ENCODE results near the gene TMEM248. TPM values are rescaled to one million over a fixed set of nuclear protein-coding genes. Genes with fewer than 3 reads are reported as not detected.
"Not testable (repeated sequence)": the region's sequence is repeated elsewhere in the genome, so short reads cannot be mapped to it uniquely, and the experiment has no call there.

Gene TMEM248
- total RNA-seq, 1 donor from 2014 or later: 46.9 TPM

- FAIRE-seq (no peak), DNase-seq (ENCODE audit: low spot score in 2 of 2) (no peak)
Observed at GRCh38 chr7:66946545-66946944, 25.5 kb downstream of the TMEM248 start.

- no peak for DNase-seq (ENCODE audit: low spot score in 2 of 2)
- FAIRE-seq: no peak
Observed at GRCh38 chr7:66948480-66949109, 27.6 kb downstream of the TMEM248 start.

GRCh38 chr7:66950311-66950710 is 29.3 kb downstream of the TMEM248 start:
- no peak for FAIRE-seq
- no peak for DNase-seq (ENCODE audit: low spot score in 2 of 2)

GRCh38 chr7:66950763-66951162 is 29.7 kb downstream of the TMEM248 start:
- FAIRE-seq: no peak
- DNase-seq (ENCODE audit: low spot score in 2 of 2): peak; percentile 20 to 49

GRCh38 chr7:66952343-66953043 is 31.5 kb downstream of the TMEM248 start:
- no peak for FAIRE-seq
- no peak for DNase-seq (ENCODE audit: low spot score in 2 of 2)

- DNase-seq (ENCODE audit: low spot score in 2 of 2) (no peak), FAIRE-seq (no peak)
Observed at GRCh38 chr7:66953044-66953427, 32.0 kb downstream of the TMEM248 start.

GRCh38 chr7:66957595-66958290 is 36.7 kb downstream of the TMEM248 start:
- DNase-seq (ENCODE audit: low spot score in 2 of 2) (no peak), FAIRE-seq (no peak)

- DNase-seq (ENCODE audit: low spot score in 2 of 2) (no peak), FAIRE-seq (no peak)
Observed at GRCh38 chr7:66958538-66959350, 37.7 kb downstream of the TMEM248 start.

- FAIRE-seq (no peak), DNase-seq (ENCODE audit: low spot score in 2 of 2) (no peak)
Observed at GRCh38 chr7:66960192-66960591, 39.2 kb downstream of the TMEM248 start.

- DNase-seq (ENCODE audit: low spot score in 2 of 2): no peak
- FAIRE-seq: no peak
Observed at GRCh38 chr7:66961096-66961495, 40.1 kb downstream of the TMEM248 start.

- DNase-seq (ENCODE audit: low spot score in 2 of 2): no peak
- no peak for FAIRE-seq
Observed at GRCh38 chr7:66964411-66964810, 43.4 kb downstream of the TMEM248 start.

- FAIRE-seq (no peak), DNase-seq (ENCODE audit: low spot score in 2 of 2) (no peak)
Observed at GRCh38 chr7:66967029-66967428, 46.0 kb downstream of the TMEM248 start.

- FAIRE-seq; DNase-seq (ENCODE audit: low spot score in 2 of 2): not testable (repeated sequence)
Observed at GRCh38 chr7:66969001-66969400, 48.0 kb downstream of the TMEM248 start.

GRCh38 chr7:66970310-66970709 is 49.3 kb downstream of the TMEM248 start:
- no peak for DNase-seq (ENCODE audit: low spot score in 2 of 2)
- FAIRE-seq: no peak

GRCh38 chr7:66974986-66975590 is 54.1 kb downstream of the TMEM248 start:
- FAIRE-seq (no peak), DNase-seq (ENCODE audit: low spot score in 2 of 2) (no peak)

GRCh38 chr7:66978312-66978711 is 57.3 kb downstream of the TMEM248 start:
- not testable (repeated sequence) for FAIRE-seq; DNase-seq (ENCODE audit: low spot score in 2 of 2)

GRCh38 chr7:66979013-66979412 is 58.0 kb downstream of the TMEM248 start:
- not testable (repeated sequence) for DNase-seq (ENCODE audit: low spot score in 2 of 2); FAIRE-seq

GRCh38 chr7:66980336-66980735 is 59.3 kb downstream of the TMEM248 start:
- not testable (repeated sequence) for FAIRE-seq

GRCh38 chr7:66989552-66989951 is 68.5 kb downstream of the TMEM248 start:
- DNase-seq (ENCODE audit: low spot score in 2 of 2); FAIRE-seq: not testable (repeated sequence)

More at GRCh38 chr7:66980336-66980735, 59.3 kb downstream of the TMEM248 start:
- not testable (repeated sequence) for DNase-seq (ENCODE audit: low spot score in 2 of 2)

GRCh38 chr7:66994051-66994450 is 73.0 kb downstream of the TMEM248 start:
- DNase-seq (ENCODE audit: low spot score in 2 of 2); FAIRE-seq: not testable (repeated sequence)

Data from frontal cortex (tissue), 4 donors.